ENCODE measurements around the gene RPS19.

Gene RPS19

GRCh38 chr19:41844601-41845000, 15.5 kb upstream of the RPS19 start, which contains the start of gene LYPD4:
TSS of gene LYPD4 (minus strand) at chr19:41844683. CDS start at chr19:41839285, 5,398 bp downstream.
- no peaks in the 10 kb centered on the region for H3K4me1 ChIP-seq (ENCODE audit: insufficient read depth, low read length)
- no peak within 1 kb of the TSS for H3K9ac ChIP-seq (ENCODE audit: low read length)
- no peak within 1 kb of the TSS for H3K27ac ChIP-seq (ENCODE audit: low read depth, low read length)
- H3K36me3 ChIP-seq (ENCODE audit: insufficient read depth, low read length) = no peaks in the 10 kb centered on the region
- H3K27me3 ChIP-seq (ENCODE audit: control insufficient read depth in 1 of 2, insufficient read depth in 2 of 2, low read length in 2 of 2) = no peaks in the 10 kb centered on the region
- no peaks in the 10 kb centered on the region for H3K9me3 ChIP-seq (ENCODE audit: low read length)
- no peak within 1 kb of the TSS for H3K4me3 ChIP-seq (ENCODE audit: low read depth in 1 of 2, low read length in 2 of 2)

GRCh38 chr19:41845001-41845050, 15.2 kb upstream of the RPS19 start, which contains the start of gene DMRTC2:
TSS of gene DMRTC2 (plus strand) at chr19:41845042. CDS start at chr19:41847429, 2,387 bp downstream.
- no peak within 1 kb of the TSS for H3K4me3 ChIP-seq (ENCODE audit: low read depth in 1 of 2, low read length in 2 of 2)
- H3K27ac ChIP-seq (ENCODE audit: low read depth, low read length) = no peak within 1 kb of the TSS
- no peaks in the 10 kb centered on the region for H3K36me3 ChIP-seq (ENCODE audit: insufficient read depth, low read length)
- no peak within 1 kb of the TSS for H3K9ac ChIP-seq (ENCODE audit: low read length)
- H3K4me1 ChIP-seq (ENCODE audit: insufficient read depth, low read length) = no peaks in the 10 kb centered on the region
- H3K27me3 ChIP-seq (ENCODE audit: control insufficient read depth in 1 of 2, insufficient read depth in 2 of 2, low read length in 2 of 2) = no peaks in the 10 kb centered on the region
- H3K9me3 ChIP-seq (ENCODE audit: low read length) = no peaks in the 10 kb centered on the region

DNA sequence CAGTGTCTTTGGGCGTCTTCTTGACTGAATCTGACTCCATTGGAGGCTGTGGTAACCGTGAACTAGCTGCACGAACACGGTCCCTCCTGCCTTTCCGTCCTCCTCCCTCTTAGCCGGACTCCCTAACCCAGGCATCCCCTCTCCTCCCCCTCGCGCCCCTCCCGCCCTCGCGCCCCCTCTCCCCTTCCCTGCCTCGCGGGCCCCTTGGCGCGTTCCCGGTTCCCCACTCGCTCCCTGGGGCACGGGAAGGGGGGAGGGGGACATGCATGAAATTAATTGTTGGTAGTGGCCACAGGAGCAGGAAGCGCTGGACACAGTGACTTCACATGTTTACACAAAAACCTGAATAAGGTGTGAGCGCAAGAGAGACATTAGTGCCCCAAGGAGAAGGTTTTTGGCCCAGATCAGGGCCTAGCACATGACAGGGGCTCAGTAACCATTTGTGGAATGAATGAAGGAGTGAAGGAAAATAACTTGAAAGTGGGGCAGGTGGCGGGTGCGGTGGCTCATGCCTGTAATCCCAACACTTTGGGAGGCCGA, 14.9 kb upstream of the RPS19 start:
- Histone ChIP-seq H3K36me3 (ENCODE audit: insufficient read depth, low read length) (no peaks in the 10 kb centered on the region), H3K27me3 (ENCODE audit: control insufficient read depth in 1 of 2, insufficient read depth in 2 of 2, low read length in 2 of 2) (no peaks in the 10 kb centered on the region), H3K4me3 (ENCODE audit: low read depth in 1 of 2, low read length in 2 of 2) (no peak overlapping the region), H3K4me1 (ENCODE audit: insufficient read depth, low read length) (no peaks in the 10 kb centered on the region), H3K9ac (ENCODE audit: low read length) (no peak overlapping the region), H3K27ac (ENCODE audit: low read depth, low read length) (no peak overlapping the region), H3K9me3 (ENCODE audit: low read length) (no peaks in the 10 kb centered on the region)

GRCh38 chr19:41847351-41848105, 12.5 kb upstream of the RPS19 start:
- Histone ChIP-seq H3K36me3 (ENCODE audit: insufficient read depth, low read length) (no peaks in the 10 kb centered on the region), H3K27ac (ENCODE audit: low read depth, low read length) (no peak overlapping the region), H3K9me3 (ENCODE audit: low read length) (no peaks in the 10 kb centered on the region), H3K4me1 (ENCODE audit: insufficient read depth, low read length) (no peaks in the 10 kb centered on the region), H3K27me3 (ENCODE audit: control insufficient read depth in 1 of 2, insufficient read depth in 2 of 2, low read length in 2 of 2) (peaks cover 0 to 5% of the 10 kb centered on the region in 2 donors), H3K4me3 (ENCODE audit: low read depth in 1 of 2, low read length in 2 of 2) (no peak overlapping the region), H3K9ac (ENCODE audit: low read length) (no peak overlapping the region)

GRCh38 chr19:41848666-41849065, 11.4 kb upstream of the RPS19 start:
- no peaks in the 10 kb centered on the region for H3K4me1 ChIP-seq (ENCODE audit: insufficient read depth, low read length)
- H3K36me3 ChIP-seq (ENCODE audit: insufficient read depth, low read length) = no peaks in the 10 kb centered on the region
- no peak overlapping the region for H3K9ac ChIP-seq (ENCODE audit: low read length)
- no peak overlapping the region for H3K27ac ChIP-seq (ENCODE audit: low read depth, low read length)
- H3K4me3 ChIP-seq (ENCODE audit: low read depth in 1 of 2, low read length in 2 of 2) = no peak overlapping the region
- peaks cover 0 to 5% of the 10 kb centered on the region in 2 donors for H3K27me3 ChIP-seq (ENCODE audit: control insufficient read depth in 1 of 2, insufficient read depth in 2 of 2, low read length in 2 of 2)
- no peaks in the 10 kb centered on the region for H3K9me3 ChIP-seq (ENCODE audit: low read length)

DNA sequence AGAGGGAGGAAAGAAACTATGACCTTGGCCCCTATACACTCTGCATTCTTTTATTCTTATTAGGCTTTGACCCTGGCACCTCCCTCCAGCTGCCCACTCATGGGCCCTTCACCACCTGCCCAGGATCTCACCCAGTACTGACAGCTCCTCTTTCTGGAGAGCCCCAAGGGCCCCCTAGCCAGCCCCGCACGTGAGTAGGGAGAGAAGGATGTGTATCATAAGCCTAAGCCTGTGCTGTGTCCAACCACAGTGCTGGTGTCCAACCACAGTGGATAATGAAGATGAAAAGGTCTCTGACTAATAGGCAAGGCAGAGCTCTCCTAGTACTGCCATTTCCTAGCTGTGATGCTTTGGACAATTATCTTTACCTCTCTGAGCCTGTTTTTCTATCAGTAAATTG, 11.0 kb upstream of the RPS19 start:
- H3K9me3 ChIP-seq (ENCODE audit: low read length) = no peaks in the 10 kb centered on the region
- no peaks in the 10 kb centered on the region for H3K4me1 ChIP-seq (ENCODE audit: insufficient read depth, low read length)
- H3K27me3 ChIP-seq (ENCODE audit: control insufficient read depth in 1 of 2, insufficient read depth in 2 of 2, low read length in 2 of 2) = peaks cover 0 to 5% of the 10 kb centered on the region in 2 donors

GRCh38 chr19:41850381-41850780, 9.7 kb upstream of the RPS19 start:
- Histone ChIP-seq H3K27me3 (ENCODE audit: control insufficient read depth in 1 of 2, insufficient read depth in 2 of 2, low read length in 2 of 2) (peaks cover 0 to 5% of the 10 kb centered on the region in 2 donors), H3K27ac (ENCODE audit: low read depth, low read length) (no peak overlapping the region), H3K4me3 (ENCODE audit: low read depth in 1 of 2, low read length in 2 of 2) (no peak overlapping the region), H3K9me3 (ENCODE audit: low read length) (no peaks in the 10 kb centered on the region), H3K9ac (ENCODE audit: low read length) (no peak overlapping the region), H3K36me3 (ENCODE audit: insufficient read depth, low read length) (no peaks in the 10 kb centered on the region), H3K4me1 (ENCODE audit: insufficient read depth, low read length) (no peaks in the 10 kb centered on the region)

More for the DNA sequence above, 11.0 kb upstream of the RPS19 start:
- H3K4me3 ChIP-seq (ENCODE audit: low read depth in 1 of 2, low read length in 2 of 2) = no peak overlapping the region
- no peak overlapping the region for H3K27ac ChIP-seq (ENCODE audit: low read depth, low read length)
- no peaks in the 10 kb centered on the region for H3K36me3 ChIP-seq (ENCODE audit: insufficient read depth, low read length)
- H3K9ac ChIP-seq (ENCODE audit: low read length) = no peak overlapping the region

- Histone ChIP-seq H3K27ac (ENCODE audit: low read depth, low read length) (no peak overlapping the region), H3K9ac (ENCODE audit: low read length) (no peak overlapping the region), H3K27me3 (ENCODE audit: control insufficient read depth in 1 of 2, insufficient read depth in 2 of 2, low read length in 2 of 2) (peaks cover 0 to 5% of the 10 kb centered on the region in 2 donors), H3K4me1 (ENCODE audit: insufficient read depth, low read length) (no peaks in the 10 kb centered on the region), H3K4me3 (ENCODE audit: low read depth in 1 of 2, low read length in 2 of 2) (no peak overlapping the region), H3K9me3 (ENCODE audit: low read length) (no peaks in the 10 kb centered on the region), H3K36me3 (ENCODE audit: insufficient read depth, low read length) (no peaks in the 10 kb centered on the region)
Observed at GRCh38 chr19:41851456-41851855, 8.6 kb upstream of the RPS19 start.

GRCh38 chr19:41853344-41853743, 6.7 kb upstream of the RPS19 start:
- Histone ChIP-seq H3K9ac (ENCODE audit: low read length) (no peak overlapping the region), H3K27ac (ENCODE audit: low read depth, low read length) (no peak overlapping the region), H3K9me3 (ENCODE audit: low read length) (no peaks in the 10 kb centered on the region)

GRCh38 chr19:41853768-41854167, 6.3 kb upstream of the RPS19 start:
- no peak overlapping the region for H3K27ac ChIP-seq (ENCODE audit: low read depth, low read length)
- peaks cover 0 to 5% of the 10 kb centered on the region in 2 donors for H3K27me3 ChIP-seq (ENCODE audit: control insufficient read depth in 1 of 2, insufficient read depth in 2 of 2, low read length in 2 of 2)
- no peaks in the 10 kb centered on the region for H3K9me3 ChIP-seq (ENCODE audit: low read length)
- no peak overlapping the region for H3K4me3 ChIP-seq (ENCODE audit: low read depth in 1 of 2, low read length in 2 of 2)
- no peaks in the 10 kb centered on the region for H3K36me3 ChIP-seq (ENCODE audit: insufficient read depth, low read length)
- no peak overlapping the region for H3K9ac ChIP-seq (ENCODE audit: low read length)
- no peaks in the 10 kb centered on the region for H3K4me1 ChIP-seq (ENCODE audit: insufficient read depth, low read length)

More at GRCh38 chr19:41853344-41853743, 6.7 kb upstream of the RPS19 start:
- H3K4me3 ChIP-seq (ENCODE audit: low read depth in 1 of 2, low read length in 2 of 2) = no peak overlapping the region
- H3K36me3 ChIP-seq (ENCODE audit: insufficient read depth, low read length) = no peaks in the 10 kb centered on the region
- no peaks in the 10 kb centered on the region for H3K4me1 ChIP-seq (ENCODE audit: insufficient read depth, low read length)
- peaks cover 0 to 5% of the 10 kb centered on the region in 2 donors for H3K27me3 ChIP-seq (ENCODE audit: control insufficient read depth in 1 of 2, insufficient read depth in 2 of 2, low read length in 2 of 2)

- peaks cover 34% of the 10 kb centered on the region for H3K4me1 ChIP-seq (ENCODE audit: insufficient read depth, low read length)
- H3K4me3 ChIP-seq (ENCODE audit: low read depth in 1 of 2, low read length in 2 of 2) = peak overlapping the region in 1 of 2 donors; percentile 86
- H3K9me3 ChIP-seq (ENCODE audit: low read length) = no peaks in the 10 kb centered on the region
Observed at GRCh38 chr19:41859213-41859617, 840 bp upstream of the RPS19 start.

More at GRCh38 chr19:41859213-41859617, 840 bp upstream of the RPS19 start:
- Histone ChIP-seq H3K36me3 (ENCODE audit: insufficient read depth, low read length) (peaks cover 32% of the 10 kb centered on the region), H3K27ac (ENCODE audit: low read depth, low read length) (no peak overlapping the region), H3K9ac (ENCODE audit: low read length) (peak overlapping the region; percentile 54), H3K27me3 (ENCODE audit: control insufficient read depth in 1 of 2, insufficient read depth in 2 of 2, low read length in 2 of 2) (no peaks in the 10 kb centered on the region)

Data from muscle layer of colon (tissue), 2 donors.